Measurements from ENCODE around the gene DSC1. TPM values are rescaled to one million over a fixed set of nuclear protein-coding genes. Genes with fewer than 3 reads are reported as not detected.

DSC1 gene
- total RNA-seq, 1 donor from 2014 or later = not detected

- peak overlapping the region; percentile 86 for H3K4me2 ChIP-seq
These were observed 61.3 kb downstream of the DSC1 start for GRCh38 chr18:31101183-31102024.

DNA sequence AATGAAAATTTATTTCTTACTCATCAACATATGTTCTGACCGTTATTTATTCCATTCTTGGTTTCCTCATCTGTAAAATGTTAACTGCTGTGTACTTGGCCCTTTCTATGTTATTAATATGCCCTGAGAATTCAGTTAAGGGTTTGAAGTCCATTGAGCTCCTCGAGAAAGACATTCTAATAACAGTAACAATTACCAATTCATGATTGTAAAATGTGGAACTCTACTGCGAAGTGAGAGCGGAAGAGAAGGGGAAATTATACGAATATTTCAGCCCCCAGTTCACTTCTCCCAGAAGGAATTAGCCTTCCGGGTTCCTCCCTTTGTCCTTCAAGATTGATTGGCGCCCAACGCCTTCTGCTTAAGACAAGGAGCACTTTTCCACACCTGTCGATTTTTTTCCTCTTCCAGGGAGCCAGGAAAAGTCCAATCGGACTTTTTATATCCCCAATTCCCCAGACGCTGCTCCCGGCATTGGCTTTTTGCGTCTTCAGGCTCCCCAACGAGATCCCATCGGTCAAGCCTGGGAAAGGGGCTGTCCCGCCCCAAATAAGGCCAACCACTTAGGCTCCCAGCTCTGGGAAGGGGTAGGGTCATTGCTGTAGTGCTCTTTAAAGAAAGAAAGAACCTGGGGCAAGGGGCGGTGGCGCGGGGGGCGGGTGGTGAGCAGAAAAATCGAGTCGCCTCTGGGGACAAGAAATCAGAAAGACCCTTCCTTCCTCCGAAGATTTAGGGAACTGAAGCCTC is 62.0 kb downstream of the DSC1 start:
- peak overlapping the region; percentile 92 for H2AFZ ChIP-seq (replicated peaks)
- H3K4me1 Mint-ChIP-seq = peaks cover 21% of the 10 kb centered on the region

More at GRCh38 chr18:31101183-31102024, 61.3 kb downstream of the DSC1 start:
- Histone ChIP-seq H2AFZ (replicated peaks) (peak overlapping the region; percentile 92), H3K4me3 (peak overlapping the region; percentile 90), H3K79me2 (ENCODE audit: low read depth) (peaks cover 42% of the 10 kb centered on the region), H3F3A (ENCODE audit: low read depth) (peaks cover 16% of the 10 kb centered on the region), H3K9ac (peak overlapping the region; percentile 69), H3K9me3 (ENCODE audit: low read depth) (no peaks in the 10 kb centered on the region), H3K27ac (peak overlapping the region; percentile 81), H3K27me3 (peaks cover 12% of the 10 kb centered on the region), H3K4me1 (peaks cover 7% of the 10 kb centered on the region), H3K36me3 (no peaks in the 10 kb centered on the region), H4K20me1 (ENCODE audit: low read depth) (no peaks in the 10 kb centered on the region)
- Mint-ChIP-seq H3K9me3 (no peaks in the 10 kb centered on the region), H3K4me1 (peaks cover 21% of the 10 kb centered on the region), H3K36me3 (no peaks in the 10 kb centered on the region), H3K27ac (peak overlapping the region; percentile 86), H3K4me3 (peak overlapping the region; percentile 94), H3K27me3 (ENCODE audit: insufficient read depth, low read depth) (no peaks in the 10 kb centered on the region)
- peak; percentile 85 for DNase-seq (ENCODE audit: low spot score)
- TF ChIP-seq, protein P1, sequence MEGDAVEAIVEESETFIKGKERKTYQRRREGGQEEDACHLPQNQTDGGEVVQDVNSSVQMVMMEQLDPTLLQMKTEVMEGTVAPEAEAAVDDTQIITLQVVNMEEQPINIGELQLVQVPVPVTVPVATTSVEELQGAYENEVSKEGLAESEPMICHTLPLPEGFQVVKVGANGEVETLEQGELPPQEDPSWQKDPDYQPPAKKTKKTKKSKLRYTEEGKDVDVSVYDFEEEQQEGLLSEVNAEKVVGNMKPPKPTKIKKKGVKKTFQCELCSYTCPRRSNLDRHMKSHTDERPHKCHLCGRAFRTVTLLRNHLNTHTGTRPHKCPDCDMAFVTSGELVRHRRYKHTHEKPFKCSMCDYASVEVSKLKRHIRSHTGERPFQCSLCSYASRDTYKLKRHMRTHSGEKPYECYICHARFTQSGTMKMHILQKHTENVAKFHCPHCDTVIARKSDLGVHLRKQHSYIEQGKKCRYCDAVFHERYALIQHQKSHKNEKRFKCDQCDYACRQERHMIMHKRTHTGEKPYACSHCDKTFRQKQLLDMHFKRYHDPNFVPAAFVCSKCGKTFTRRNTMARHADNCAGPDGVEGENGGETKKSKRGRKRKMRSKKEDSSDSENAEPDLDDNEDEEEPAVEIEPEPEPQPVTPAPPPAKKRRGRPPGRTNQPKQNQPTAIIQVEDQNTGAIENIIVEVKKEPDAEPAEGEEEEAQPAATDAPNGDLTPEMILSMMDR (IDR thresholded peaks at IDR 0.05) = peak; percentile 61
- TF ChIP-seq EZH2 (IDR thresholded peaks at IDR 0.05) (peak; percentile 53), EZH2phosphoT487 (IDR thresholded peaks at IDR 0.05) (peak; percentile 23)

GRCh38 chr18:31099450-31100230 is 63.0 kb downstream of the DSC1 start:
- H3K4me1 ChIP-seq = peaks cover 7% of the 10 kb centered on the region
- no peak overlapping the region for H3K27ac ChIP-seq

More for the DNA sequence above, 62.0 kb downstream of the DSC1 start:
- Histone ChIP-seq H3K79me2 (ENCODE audit: low read depth) (peaks cover 48% of the 10 kb centered on the region), H3K9me3 (ENCODE audit: low read depth) (no peaks in the 10 kb centered on the region), H3K36me3 (no peaks in the 10 kb centered on the region), H3K27me3 (peaks cover 12% of the 10 kb centered on the region), H3K4me3 (peak overlapping the region; percentile 90), H4K20me1 (ENCODE audit: low read depth) (no peaks in the 10 kb centered on the region), H3F3A (ENCODE audit: low read depth) (peaks cover 16% of the 10 kb centered on the region), H3K4me1 (peaks cover 7% of the 10 kb centered on the region), H3K9ac (peak overlapping the region; percentile 69), H3K27ac (peak overlapping the region; percentile 81), H3K4me2 (peak overlapping the region; percentile 86)
- Mint-ChIP-seq H3K27me3 (ENCODE audit: insufficient read depth, low read depth) (no peaks in the 10 kb centered on the region), H3K27ac (peak overlapping the region; percentile 86), H3K36me3 (no peaks in the 10 kb centered on the region), H3K9me3 (no peaks in the 10 kb centered on the region), H3K4me3 (peak overlapping the region; percentile 94)
- peak; percentile 74 for DNase-seq (ENCODE audit: low spot score)
- no peak for TF ChIP-seq EZH2 (IDR thresholded peaks at IDR 0.05)
- no peak for TF ChIP-seq EZH2phosphoT487 (IDR thresholded peaks at IDR 0.05)
- TF ChIP-seq, protein P1 (IDR thresholded peaks at IDR 0.05) = no peak

More at GRCh38 chr18:31099450-31100230, 63.0 kb downstream of the DSC1 start:
- peaks cover 16% of the 10 kb centered on the region for H3F3A ChIP-seq (ENCODE audit: low read depth)
- peaks cover 3% of the 10 kb centered on the region for H3K27me3 Mint-ChIP-seq (ENCODE audit: insufficient read depth, low read depth)
- no peaks in the 10 kb centered on the region for H3K9me3 Mint-ChIP-seq
- no peaks in the 10 kb centered on the region for H4K20me1 ChIP-seq (ENCODE audit: low read depth)
- no peaks in the 10 kb centered on the region for H3K36me3 Mint-ChIP-seq
- TF ChIP-seq EZH2phosphoT487 (IDR thresholded peaks at IDR 0.05) (no peak), EZH2 (IDR thresholded peaks at IDR 0.05) (no peak)
- TF ChIP-seq, protein P1 (IDR thresholded peaks at IDR 0.05) = no peak
- no peak overlapping the region for H3K27ac Mint-ChIP-seq
- DNase-seq (ENCODE audit: low spot score) = no peak
- H3K4me3 ChIP-seq = peak overlapping the region; percentile 90
- H3K4me1 Mint-ChIP-seq = peaks cover 21% of the 10 kb centered on the region
- H3K36me3 ChIP-seq = no peaks in the 10 kb centered on the region
- H3K9me3 ChIP-seq (ENCODE audit: low read depth) = no peaks in the 10 kb centered on the region
- H3K27me3 ChIP-seq = peaks cover 12% of the 10 kb centered on the region
- peak overlapping the region; percentile 86 for H3K4me2 ChIP-seq
- H3K9ac ChIP-seq = no peak overlapping the region
- no peak overlapping the region for H2AFZ ChIP-seq (replicated peaks)
- H3K79me2 ChIP-seq (ENCODE audit: low read depth) = peaks cover 58% of the 10 kb centered on the region
- peak overlapping the region; percentile 94 for H3K4me3 Mint-ChIP-seq
